ENCODE data around the gene WIPF2. TPM values are rescaled to one million over a fixed set of nuclear protein-coding genes. Genes with fewer than 3 reads are reported as not detected.

Gene WIPF2
- total RNA-seq, 2 donors from 2014 or later: 22.5 to 25.3 TPM

GRCh38 chr17:40248507-40248906 is 29.4 kb downstream of the WIPF2 start:
- Histone ChIP-seq H3K4me3 (ENCODE audit: low read length) (no peak overlapping the region), H3K9me3 (ENCODE audit: control insufficient read depth, low read length) (no peaks in the 10 kb centered on the region), H3K27me3 (ENCODE audit: control insufficient read depth, insufficient read depth, low read length, poor library complexity, severe bottlenecking) (no peaks in the 10 kb centered on the region), H3K9ac (ENCODE audit: extremely low read depth, low read length, poor library complexity, severe bottlenecking) (no peak overlapping the region), H3K36me3 (ENCODE audit: control insufficient read depth, insufficient read depth, low read length) (no peaks in the 10 kb centered on the region), H3K4me1 (ENCODE audit: control insufficient read depth, insufficient read depth, low read length) (peaks cover 2% of the 10 kb centered on the region), H3K27ac (ENCODE audit: low read depth, low read length) (no peak overlapping the region)
- no peak for TF ChIP-seq CTCF (conservative IDR thresholded peaks at IDR 0.05)
- H3K36me3 Mint-ChIP-seq (ENCODE audit: low read depth): peaks cover 12% of the 10 kb centered on the region
- DNase-seq: no peak
- H3K27me3 Mint-ChIP-seq (ENCODE audit: insufficient read depth): no peaks in the 10 kb centered on the region
- H3K27ac Mint-ChIP-seq: no peak overlapping the region
- no peaks in the 10 kb centered on the region for H3K9me3 Mint-ChIP-seq
- 90 to 100% methylated on average over 1 of the region's 1 CpG for WGBS, 2 experiments (ENCODE audit: insufficient coverage in 1 of 2, insufficient read length in 1 of 2)
- H3K4me1 Mint-ChIP-seq: peaks cover 5% of the 10 kb centered on the region
- H3K4me3 Mint-ChIP-seq: no peak overlapping the region

DNA sequence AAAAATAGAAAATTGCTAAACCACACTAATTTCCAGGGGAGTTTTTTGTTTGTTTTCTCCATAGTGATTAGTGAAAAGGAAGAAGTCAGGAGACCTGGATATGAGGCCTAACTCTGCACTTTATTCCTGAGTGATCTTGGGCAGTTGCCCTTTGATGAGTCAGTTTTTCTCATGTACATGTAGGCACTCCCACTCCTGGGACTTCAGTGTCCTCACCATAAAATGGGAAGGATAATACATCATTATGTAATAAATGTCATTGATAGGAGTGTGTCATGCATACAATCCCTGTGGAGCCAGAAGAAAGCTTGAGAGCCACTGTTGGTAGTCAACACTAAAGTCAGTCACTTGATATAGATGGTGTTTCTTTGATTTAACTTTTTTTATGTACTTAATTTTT is 32.5 kb downstream of the WIPF2 start:
- no peaks in the 10 kb centered on the region for H3K9me3 ChIP-seq (ENCODE audit: control insufficient read depth, low read length)
- H3K27ac Mint-ChIP-seq: no peak overlapping the region
- H3K9ac ChIP-seq (ENCODE audit: extremely low read depth, low read length, poor library complexity, severe bottlenecking): no peak overlapping the region
- no peaks in the 10 kb centered on the region for H3K27me3 ChIP-seq (ENCODE audit: control insufficient read depth, insufficient read depth, low read length, poor library complexity, severe bottlenecking)
- peaks cover 13% of the 10 kb centered on the region for H3K36me3 ChIP-seq (ENCODE audit: control insufficient read depth, insufficient read depth, low read length)
- TF ChIP-seq CTCF (conservative IDR thresholded peaks at IDR 0.05): no peak
- DNase-seq: no peak
- H3K4me3 ChIP-seq (ENCODE audit: low read length): no peak overlapping the region
- H3K27ac ChIP-seq (ENCODE audit: low read depth, low read length): no peak overlapping the region
- no peaks in the 10 kb centered on the region for H3K9me3 Mint-ChIP-seq
- H3K4me1 Mint-ChIP-seq: no peaks in the 10 kb centered on the region
- H3K36me3 Mint-ChIP-seq (ENCODE audit: low read depth): peaks cover 24% of the 10 kb centered on the region
- H3K4me3 Mint-ChIP-seq: no peak overlapping the region
- H3K4me1 ChIP-seq (ENCODE audit: control insufficient read depth, insufficient read depth, low read length): peaks cover 2% of the 10 kb centered on the region
- H3K27me3 Mint-ChIP-seq (ENCODE audit: insufficient read depth): no peaks in the 10 kb centered on the region

- Histone ChIP-seq H3K27ac (ENCODE audit: low read depth, low read length) (no peak overlapping the region), H3K36me3 (ENCODE audit: control insufficient read depth, insufficient read depth, low read length) (peaks cover 26% of the 10 kb centered on the region), H3K9ac (ENCODE audit: extremely low read depth, low read length, poor library complexity, severe bottlenecking) (no peak overlapping the region), H3K9me3 (ENCODE audit: control insufficient read depth, low read length) (no peaks in the 10 kb centered on the region), H3K4me1 (ENCODE audit: control insufficient read depth, insufficient read depth, low read length) (no peaks in the 10 kb centered on the region), H3K4me3 (ENCODE audit: low read length) (no peak overlapping the region), H3K27me3 (ENCODE audit: control insufficient read depth, insufficient read depth, low read length, poor library complexity, severe bottlenecking) (no peaks in the 10 kb centered on the region)
- WGBS, 2 experiments (ENCODE audit: insufficient coverage in 1 of 2, insufficient read length in 1 of 2): 93% methylated on average over 2 to 3 of the region's 3 CpGs
- no peak overlapping the region for H3K27ac Mint-ChIP-seq
- no peaks in the 10 kb centered on the region for H3K9me3 Mint-ChIP-seq
- no peaks in the 10 kb centered on the region for H3K27me3 Mint-ChIP-seq (ENCODE audit: insufficient read depth)
- peaks cover 40% of the 10 kb centered on the region for H3K36me3 Mint-ChIP-seq (ENCODE audit: low read depth)
- no peaks in the 10 kb centered on the region for H3K4me1 Mint-ChIP-seq
- TF ChIP-seq CTCF (conservative IDR thresholded peaks at IDR 0.05): no peak
- H3K4me3 Mint-ChIP-seq: no peak overlapping the region
- DNase-seq: no peak
These were observed 34.5 kb downstream of the WIPF2 start for GRCh38 chr17:40253565-40253964.
